K562 (cell line): Measurements from ENCODE around the gene RHD. TPM values are rescaled to one million over a fixed set of nuclear protein-coding genes. Genes with fewer than 3 reads are reported as not detected.

Source experiments
- BCL6 ChIP-seq: fragments of 250-450 bp; sonication (Bioruptor Pico); IDR thresholded peaks from 2 replicates; pipeline ENCODE4 v1.4.0; 2020
- BHLHE40 ChIP-seq: IDR thresholded peaks from 2 replicates; pipeline ENCODE4 v1.6.1; 2011; ENCODE audit warnings: low read length, improper control_type of control experiment
- BMI1 ChIP-seq: fragments of 150-350 bp; IDR thresholded peaks from 2 replicates; pipeline ENCODE4 v1.6.1; 2014; ENCODE audit warnings: low read length
- ESRRB ChIP-seq: fragments of 250-450 bp; sonication (Bioruptor Pico); IDR thresholded peaks from 2 replicates; pipeline ENCODE4 v1.5.0; 2020; ENCODE audit warnings: mild to moderate bottlenecking, moderate library complexity, borderline replicate concordance
- KDM5B ChIP-seq: fragments of 200-600 bp; sonication (generic); IDR thresholded peaks from 2 replicates; pipeline ENCODE4 v1.6.1; 2012; ENCODE audit warnings: low read depth, mild to moderate bottlenecking, moderate library complexity, low read length, control low read depth, inconsistent platforms; ENCODE audit not compliant: insufficient replicate concordance
- KLF6 ChIP-seq: fragments of 250-450 bp; sonication (Bioruptor Pico); IDR thresholded peaks from 2 replicates; pipeline ENCODE4 v1.4.0; 2020; ENCODE audit warnings: mild to moderate bottlenecking, moderate library complexity, borderline replicate concordance
- MAZ ChIP-seq, 2 experiments: fragments of 450-650 bp in 1 of 2; sonication (generic) in 1 of 2; formaldehyde crosslinking; IDR thresholded peaks in 1 of 2; conservative IDR thresholded peaks in 1 of 2; 2 replicates each; pipeline versions ENCODE4 v1.4.0 to v1.5.0; 2020; ENCODE audit warnings: mild to moderate bottlenecking in 1 of 2, missing genetic modification reagents in 1 of 2
- ZNF12 ChIP-seq: sonication (generic); formaldehyde crosslinking; IDR thresholded peaks from 2 replicates; pipeline ENCODE4 v1.4.0; 2020; ENCODE audit warnings: mild to moderate bottlenecking, missing genetic modification reagents
- ZNF79 ChIP-seq: fragments of 250-450 bp; sonication (Bioruptor Pico); IDR thresholded peaks from 2 replicates; pipeline ENCODE4 v1.4.0; 2020; ENCODE audit warnings: low read depth, mild to moderate bottlenecking, moderate library complexity
- polyA plus RNA-seq, 8 experiments: library from polyadenylated mRNA; depleted of rRNA in 4 of 8; stranded (reverse) in 5 of 8; unstranded in 3 of 8; fragments of >200 nt; fragmentation: Nextera tagmentation in 2 of 8; fragmentation: Illumina TruSeq in 1 of 8; extraction: Ambion mirVana in 2 of 8; extraction: Trizol in 1 of 8; gene quantifications; 2 replicates each; pipeline versions ENCODE4 v1.2.1 to v1.2.3, GENCODE V29; 2011 to 2014; ENCODE audit warnings: inconsistent platforms in 1 of 8, missing spikeins in 1 of 8
- total RNA-seq, 7 experiments: library from RNA; depleted of rRNA in 6 of 7; stranded (reverse); fragments of >200 nt in 6 of 7; fragmentation: Illumina TruSeq in 2 of 7; extraction: Trizol in 2 of 7; gene quantifications; 2 replicates each; pipeline versions ENCODE4 v1.2.1 to v1.2.3, GENCODE V29; 2011 to 2021; ENCODE audit warnings: low replicate concordance in 1 of 7
- TF ChIP-seq, protein P1 (sequence below): fragments of 250-450 bp; sonication (Bioruptor Pico); IDR thresholded peaks from 2 replicates; pipeline ENCODE4 v1.8.0; 2022; ENCODE audit warnings: moderate library complexity, mild to moderate bottlenecking, inconsistent platforms
- TF ChIP-seq, protein P2 (sequence below): fragments of 250-450 bp; sonication (Bioruptor Pico); IDR thresholded peaks from 2 replicates; pipeline ENCODE4 v1.8.0; 2022; ENCODE audit warnings: inconsistent platforms
- TF ChIP-seq, protein P3 (sequence below): sonication (generic); formaldehyde crosslinking; IDR thresholded peaks from 2 replicates; pipeline ENCODE4 v1.8.0; 2023; ENCODE audit warnings: missing genetic modification reagents, mild to moderate bottlenecking, borderline replicate concordance
- TF ChIP-seq, protein P4 (sequence below): sonication (generic); formaldehyde crosslinking; IDR thresholded peaks from 2 replicates; pipeline ENCODE4 v1.8.0; 2023; ENCODE audit warnings: mild to moderate bottlenecking, missing genetic modification reagents
- TF ChIP-seq, protein P5 (sequence below): fragments of 250-450 bp; sonication (Bioruptor Pico); IDR thresholded peaks from 2 replicates; pipeline ENCODE4 v1.9.0; 2021; ENCODE audit warnings: mild to moderate bottlenecking, inconsistent platforms

RHD gene
- total and polyA plus RNA-seq, 9 of the 15 experiments (the other 6 are each of a cell fraction or from before 2014, with no cell fraction given) = 8.8 to 32.4 (median 15.0) TPM

DNA sequence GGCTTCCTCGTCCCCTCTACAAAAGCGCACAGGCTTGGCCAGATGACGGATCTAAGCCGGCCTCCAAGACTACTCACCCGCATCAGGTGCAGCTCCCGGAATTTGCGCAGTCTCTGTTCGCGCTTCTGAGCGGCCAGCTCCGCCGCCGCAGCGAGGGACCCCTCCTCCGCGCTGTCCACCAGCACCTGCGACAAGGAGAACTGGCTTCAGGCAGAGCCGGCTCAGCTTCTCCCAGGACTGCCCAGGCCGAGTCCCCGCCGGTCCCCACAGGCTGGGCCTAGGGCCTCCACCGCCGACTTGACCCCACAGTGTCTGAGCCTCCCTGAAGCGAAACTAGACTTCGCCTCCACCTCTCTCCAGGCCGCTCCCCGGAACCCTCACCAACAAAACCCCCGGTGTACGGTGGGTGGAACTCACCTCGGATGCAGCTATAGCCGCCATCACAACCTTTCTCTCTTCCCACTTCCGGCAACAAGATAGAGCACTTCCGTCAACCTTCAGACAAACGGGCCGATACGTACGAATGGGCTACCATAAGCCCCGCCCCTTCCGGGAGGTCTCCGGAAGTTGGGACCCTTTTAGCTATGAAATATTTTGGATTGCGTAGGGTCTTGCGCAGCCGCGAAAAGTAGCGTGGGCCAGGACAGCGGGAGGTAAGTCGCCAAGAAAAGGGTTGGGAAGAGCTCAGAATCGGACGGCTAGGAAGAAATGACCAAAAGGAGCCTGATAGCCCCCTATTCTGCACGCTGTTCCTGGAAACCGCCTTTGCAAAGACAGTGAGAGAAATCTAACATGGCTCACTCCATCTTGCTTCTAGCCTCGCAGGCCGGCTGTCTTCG, 40.1 kb upstream of the RHD start, which contains the start of gene SYF2 (continued):
- TF ChIP-seq, protein P1, sequence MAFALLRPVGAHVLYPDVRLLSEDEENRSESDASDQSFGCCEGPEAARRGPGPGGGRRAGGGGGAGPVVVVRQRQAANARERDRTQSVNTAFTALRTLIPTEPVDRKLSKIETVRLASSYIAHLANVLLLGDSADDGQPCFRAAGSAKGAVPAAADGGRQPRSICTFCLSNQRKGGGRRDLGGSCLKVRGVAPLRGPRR (CRISPR knock-in tag) = peak; percentile 76; the same call in 1 of the 2 replicates
- TF ChIP-seq MAZ (CRISPR knock-in tag; conservative IDR thresholded peaks at IDR 0.05 in 1 of 2, IDR thresholded peaks at IDR 0.05 in 1 of 2) (no peak; a peak in 2 of 4 replicates), BMI1 (peak; percentile 53; the same call in 1 of the 2 replicates), KDM5B (peak; percentile 35), BCL6 (peak; percentile 35; the same call in 1 of the 2 replicates), ZNF79 (peak; percentile 69; the same call in 1 of the 2 replicates), BHLHE40 (no peak), ZNF12 (CRISPR knock-in tag) (peak; percentile 74; the same call in 1 of the 2 replicates), KLF6 (CRISPR knock-in tag) (peak; percentile 74), ESRRB (CRISPR knock-in tag) (no peak)
- TF ChIP-seq, protein P2, sequence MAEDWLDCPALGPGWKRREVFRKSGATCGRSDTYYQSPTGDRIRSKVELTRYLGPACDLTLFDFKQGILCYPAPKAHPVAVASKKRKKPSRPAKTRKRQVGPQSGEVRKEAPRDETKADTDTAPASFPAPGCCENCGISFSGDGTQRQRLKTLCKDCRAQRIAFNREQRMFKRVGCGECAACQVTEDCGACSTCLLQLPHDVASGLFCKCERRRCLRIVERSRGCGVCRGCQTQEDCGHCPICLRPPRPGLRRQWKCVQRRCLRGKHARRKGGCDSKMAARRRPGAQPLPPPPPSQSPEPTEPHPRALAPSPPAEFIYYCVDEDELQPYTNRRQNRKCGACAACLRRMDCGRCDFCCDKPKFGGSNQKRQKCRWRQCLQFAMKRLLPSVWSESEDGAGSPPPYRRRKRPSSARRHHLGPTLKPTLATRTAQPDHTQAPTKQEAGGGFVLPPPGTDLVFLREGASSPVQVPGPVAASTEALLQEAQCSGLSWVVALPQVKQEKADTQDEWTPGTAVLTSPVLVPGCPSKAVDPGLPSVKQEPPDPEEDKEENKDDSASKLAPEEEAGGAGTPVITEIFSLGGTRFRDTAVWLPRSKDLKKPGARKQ = no peak
- TF ChIP-seq, protein P3, sequence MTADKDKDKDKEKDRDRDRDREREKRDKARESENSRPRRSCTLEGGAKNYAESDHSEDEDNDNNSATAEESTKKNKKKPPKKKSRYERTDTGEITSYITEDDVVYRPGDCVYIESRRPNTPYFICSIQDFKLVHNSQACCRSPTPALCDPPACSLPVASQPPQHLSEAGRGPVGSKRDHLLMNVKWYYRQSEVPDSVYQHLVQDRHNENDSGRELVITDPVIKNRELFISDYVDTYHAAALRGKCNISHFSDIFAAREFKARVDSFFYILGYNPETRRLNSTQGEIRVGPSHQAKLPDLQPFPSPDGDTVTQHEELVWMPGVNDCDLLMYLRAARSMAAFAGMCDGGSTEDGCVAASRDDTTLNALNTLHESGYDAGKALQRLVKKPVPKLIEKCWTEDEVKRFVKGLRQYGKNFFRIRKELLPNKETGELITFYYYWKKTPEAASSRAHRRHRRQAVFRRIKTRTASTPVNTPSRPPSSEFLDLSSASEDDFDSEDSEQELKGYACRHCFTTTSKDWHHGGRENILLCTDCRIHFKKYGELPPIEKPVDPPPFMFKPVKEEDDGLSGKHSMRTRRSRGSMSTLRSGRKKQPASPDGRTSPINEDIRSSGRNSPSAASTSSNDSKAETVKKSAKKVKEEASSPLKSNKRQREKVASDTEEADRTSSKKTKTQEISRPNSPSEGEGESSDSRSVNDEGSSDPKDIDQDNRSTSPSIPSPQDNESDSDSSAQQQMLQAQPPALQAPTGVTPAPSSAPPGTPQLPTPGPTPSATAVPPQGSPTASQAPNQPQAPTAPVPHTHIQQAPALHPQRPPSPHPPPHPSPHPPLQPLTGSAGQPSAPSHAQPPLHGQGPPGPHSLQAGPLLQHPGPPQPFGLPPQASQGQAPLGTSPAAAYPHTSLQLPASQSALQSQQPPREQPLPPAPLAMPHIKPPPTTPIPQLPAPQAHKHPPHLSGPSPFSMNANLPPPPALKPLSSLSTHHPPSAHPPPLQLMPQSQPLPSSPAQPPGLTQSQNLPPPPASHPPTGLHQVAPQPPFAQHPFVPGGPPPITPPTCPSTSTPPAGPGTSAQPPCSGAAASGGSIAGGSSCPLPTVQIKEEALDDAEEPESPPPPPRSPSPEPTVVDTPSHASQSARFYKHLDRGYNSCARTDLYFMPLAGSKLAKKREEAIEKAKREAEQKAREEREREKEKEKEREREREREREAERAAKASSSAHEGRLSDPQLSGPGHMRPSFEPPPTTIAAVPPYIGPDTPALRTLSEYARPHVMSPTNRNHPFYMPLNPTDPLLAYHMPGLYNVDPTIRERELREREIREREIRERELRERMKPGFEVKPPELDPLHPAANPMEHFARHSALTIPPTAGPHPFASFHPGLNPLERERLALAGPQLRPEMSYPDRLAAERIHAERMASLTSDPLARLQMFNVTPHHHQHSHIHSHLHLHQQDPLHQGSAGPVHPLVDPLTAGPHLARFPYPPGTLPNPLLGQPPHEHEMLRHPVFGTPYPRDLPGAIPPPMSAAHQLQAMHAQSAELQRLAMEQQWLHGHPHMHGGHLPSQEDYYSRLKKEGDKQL = no peak
- TF ChIP-seq, protein P4, sequence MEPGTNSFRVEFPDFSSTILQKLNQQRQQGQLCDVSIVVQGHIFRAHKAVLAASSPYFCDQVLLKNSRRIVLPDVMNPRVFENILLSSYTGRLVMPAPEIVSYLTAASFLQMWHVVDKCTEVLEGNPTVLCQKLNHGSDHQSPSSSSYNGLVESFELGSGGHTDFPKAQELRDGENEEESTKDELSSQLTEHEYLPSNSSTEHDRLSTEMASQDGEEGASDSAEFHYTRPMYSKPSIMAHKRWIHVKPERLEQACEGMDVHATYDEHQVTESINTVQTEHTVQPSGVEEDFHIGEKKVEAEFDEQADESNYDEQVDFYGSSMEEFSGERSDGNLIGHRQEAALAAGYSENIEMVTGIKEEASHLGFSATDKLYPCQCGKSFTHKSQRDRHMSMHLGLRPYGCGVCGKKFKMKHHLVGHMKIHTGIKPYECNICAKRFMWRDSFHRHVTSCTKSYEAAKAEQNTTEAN (CRISPR knock-in tag) = no peak
- TF ChIP-seq, protein P5, sequence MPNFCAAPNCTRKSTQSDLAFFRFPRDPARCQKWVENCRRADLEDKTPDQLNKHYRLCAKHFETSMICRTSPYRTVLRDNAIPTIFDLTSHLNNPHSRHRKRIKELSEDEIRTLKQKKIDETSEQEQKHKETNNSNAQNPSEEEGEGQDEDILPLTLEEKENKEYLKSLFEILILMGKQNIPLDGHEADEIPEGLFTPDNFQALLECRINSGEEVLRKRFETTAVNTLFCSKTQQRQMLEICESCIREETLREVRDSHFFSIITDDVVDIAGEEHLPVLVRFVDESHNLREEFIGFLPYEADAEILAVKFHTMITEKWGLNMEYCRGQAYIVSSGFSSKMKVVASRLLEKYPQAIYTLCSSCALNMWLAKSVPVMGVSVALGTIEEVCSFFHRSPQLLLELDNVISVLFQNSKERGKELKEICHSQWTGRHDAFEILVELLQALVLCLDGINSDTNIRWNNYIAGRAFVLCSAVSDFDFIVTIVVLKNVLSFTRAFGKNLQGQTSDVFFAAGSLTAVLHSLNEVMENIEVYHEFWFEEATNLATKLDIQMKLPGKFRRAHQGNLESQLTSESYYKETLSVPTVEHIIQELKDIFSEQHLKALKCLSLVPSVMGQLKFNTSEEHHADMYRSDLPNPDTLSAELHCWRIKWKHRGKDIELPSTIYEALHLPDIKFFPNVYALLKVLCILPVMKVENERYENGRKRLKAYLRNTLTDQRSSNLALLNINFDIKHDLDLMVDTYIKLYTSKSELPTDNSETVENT (CRISPR knock-in tag) = 0 out of 2 replicates have a peak, but pooled peaks have one; percentile 46
